HEK293 (cell line): ENCODE measurements around the gene MED13L.
A peak's percentile ranks its signal among the peaks of the same experiment; 100 is the strongest.

Source experiments
- CTCF ChIA-PET: fragments of 350-600 bp; formaldehyde crosslinking; extraction: SDS; loops from one replicate; lab custom pipeline; 2021; ENCODE audit warnings: antibody characterized with exemption; lab: Yijun Ruan, JAX
- POLR2A ChIA-PET: fragments of 300-600 bp; formaldehyde crosslinking; extraction: SDS; loops from one replicate; lab custom pipeline; 2020; ENCODE audit warnings: antibody characterized with exemption, inconsistent platforms; lab: Yijun Ruan, JAX
- H3K27ac ChIP-seq: fragments of 200-500 bp; sonication (Bioruptor generic); 2 replicates; pipeline ENCODE4 v1.5.1; 2014; ENCODE audit warnings: low read depth, low read length, control low read depth, inconsistent platforms; ENCODE audit errors: extremely low read depth
- H3K36me3 ChIP-seq, 2 experiments: fragments of 200-500 bp in 1 of 2; sonication (Bioruptor generic) in 1 of 2; 1 replicate in 1 of 2; 2 replicates in 1 of 2; pipeline ENCODE4 v1.5.1; 2014 to 2017; ENCODE audit warnings: inconsistent platforms in 2 of 2, low read length in 2 of 2; ENCODE audit not compliant: control insufficient read depth in 2 of 2, insufficient read depth in 1 of 2
- H3K4me1 ChIP-seq: fragments of 200-500 bp; sonication (Bioruptor generic); 2 replicates; pipeline ENCODE4 v1.5.1; 2014; ENCODE audit warnings: mild to moderate bottlenecking, low read length, inconsistent platforms; ENCODE audit not compliant: control insufficient read depth, insufficient read depth
- H3K4me3 ChIP-seq: 2 replicates; pipeline ENCODE4 v1.5.1; 2011; ENCODE audit warnings: low read depth, mild to moderate bottlenecking, control low read depth, low read length, moderate library complexity
- H3K9me3 ChIP-seq: fragments of 200-500 bp; sonication (Bioruptor generic); 2 replicates; pipeline ENCODE4 v1.5.1; 2014; ENCODE audit warnings: low read depth, low read length, inconsistent platforms; ENCODE audit not compliant: control insufficient read depth, insufficient read depth
- GLIS2 ChIP-seq: fragments of 450-650 bp; formaldehyde crosslinking; IDR thresholded peaks from 2 replicates; pipeline ENCODE4 v1.5.1; 2016; ENCODE audit warnings: missing biosample characterization, missing genetic modification characterization
- SP7 ChIP-seq: fragments of 450-650 bp; formaldehyde crosslinking; IDR thresholded peaks from 2 replicates; pipeline ENCODE4 v1.5.1; 2016; ENCODE audit warnings: missing biosample characterization, missing genetic modification characterization
- ZBTB17 ChIP-seq: fragments of 450-650 bp; formaldehyde crosslinking; IDR thresholded peaks from 2 replicates; pipeline ENCODE4 v1.5.1; 2016; ENCODE audit warnings: missing biosample characterization, missing genetic modification characterization
- ZBTB48 ChIP-seq: fragments of 450-650 bp; formaldehyde crosslinking; IDR thresholded peaks from 2 replicates; pipeline ENCODE4 v1.5.1; 2016; ENCODE audit warnings: missing biosample characterization, missing genetic modification characterization
- ZNF146 ChIP-seq: fragments of 450-650 bp; formaldehyde crosslinking; IDR thresholded peaks from 2 replicates; pipeline ENCODE4 v1.5.1; 2016; ENCODE audit warnings: missing biosample characterization, missing genetic modification characterization
- ZNF19 ChIP-seq: fragments of 450-650 bp; formaldehyde crosslinking; IDR thresholded peaks from 2 replicates; pipeline ENCODE4; 2016; ENCODE audit warnings: missing biosample characterization, missing genetic modification characterization, low read depth
- ZNF501 ChIP-seq: fragments of 450-650 bp; formaldehyde crosslinking; IDR thresholded peaks from 2 replicates; pipeline ENCODE4 v1.5.1; 2016; ENCODE audit warnings: missing biosample characterization, missing genetic modification characterization
- ZNF514 ChIP-seq: fragments of 450-650 bp; formaldehyde crosslinking; IDR thresholded peaks from 2 replicates; pipeline ENCODE4 v1.5.1; 2016; ENCODE audit warnings: missing biosample characterization, missing genetic modification characterization
- ZNF560 ChIP-seq: fragments of 450-650 bp; formaldehyde crosslinking; IDR thresholded peaks from 2 replicates; pipeline ENCODE4 v1.5.1; 2017; ENCODE audit warnings: missing biosample characterization, missing genetic modification characterization, borderline replicate concordance
- ZNF660 ChIP-seq: fragments of 450-650 bp; IDR thresholded peaks from 2 replicates; pipeline ENCODE4 v1.5.1; 2018; ENCODE audit warnings: missing biosample characterization, mild to moderate bottlenecking, missing genetic modification characterization
- ZNF664 ChIP-seq: fragments of 450-650 bp; formaldehyde crosslinking; IDR thresholded peaks from 2 replicates; pipeline ENCODE4 v1.5.1; 2016; ENCODE audit warnings: missing biosample characterization, missing genetic modification characterization
- TF ChIP-seq, protein P1 (sequence below): fragments of 450-650 bp; formaldehyde crosslinking; IDR thresholded peaks from 2 replicates; pipeline ENCODE4 v1.5.1; 2016; ENCODE audit warnings: missing biosample characterization, missing genetic modification characterization
- TF ChIP-seq, protein P2 (sequence below): fragments of 450-650 bp; formaldehyde crosslinking; IDR thresholded peaks from 2 replicates; pipeline ENCODE4 v1.5.1; 2017; ENCODE audit warnings: missing biosample characterization, missing genetic modification characterization
- TF ChIP-seq, protein P3 (sequence below): fragments of 450-650 bp; formaldehyde crosslinking; IDR thresholded peaks from 2 replicates; pipeline ENCODE4 v1.5.1; 2017; ENCODE audit warnings: missing biosample characterization, mild to moderate bottlenecking, missing genetic modification characterization, moderate library complexity
- TF ChIP-seq, protein P4 (sequence below): fragments of 450-650 bp; formaldehyde crosslinking; IDR thresholded peaks from 2 replicates; pipeline ENCODE4 v1.5.1; 2016; ENCODE audit warnings: missing biosample characterization, missing genetic modification characterization
- TF ChIP-seq, protein P5 (sequence below): fragments of 450-650 bp; formaldehyde crosslinking; IDR thresholded peaks from 2 replicates; pipeline ENCODE4 v1.5.1; 2016; ENCODE audit warnings: missing biosample characterization, missing genetic modification characterization
- TF ChIP-seq, protein P6 (sequence below): fragments of 450-650 bp; formaldehyde crosslinking; IDR thresholded peaks from 2 replicates; pipeline ENCODE4 v1.5.1; 2016; ENCODE audit warnings: missing biosample characterization, missing genetic modification characterization
- TF ChIP-seq, protein P7 (sequence below): fragments of 450-650 bp; formaldehyde crosslinking; IDR thresholded peaks from 2 replicates; pipeline ENCODE4 v1.5.1; 2017; ENCODE audit warnings: missing biosample characterization, missing genetic modification characterization
- TF ChIP-seq, protein P8 (sequence below): fragments of 450-650 bp; formaldehyde crosslinking; IDR thresholded peaks from 2 replicates; pipeline ENCODE4 v1.5.1; 2016; ENCODE audit warnings: missing biosample characterization, missing genetic modification characterization

The MED13L gene

DNA sequence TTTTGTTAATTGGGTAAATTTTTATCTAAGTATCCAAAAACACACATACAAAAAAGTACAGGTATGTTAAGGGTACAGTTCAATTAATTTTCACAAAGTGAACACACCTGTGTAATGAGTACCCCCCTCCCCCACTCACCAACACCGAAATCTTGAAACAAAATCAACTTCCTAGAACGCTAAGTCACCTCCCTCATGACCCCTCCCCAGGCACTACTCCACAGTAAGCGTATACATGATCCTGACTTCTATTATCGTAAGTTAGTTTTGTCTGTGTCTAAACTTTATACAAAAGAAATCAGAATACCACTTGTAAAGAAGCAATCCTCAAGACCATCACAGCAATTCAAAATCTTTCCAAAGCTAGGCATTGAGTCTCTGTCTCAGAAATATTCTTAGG lies 100.5 kb downstream of the MED13L start:
- Histone ChIP-seq H3K9me3 (no peaks in the 10 kb centered on the region), H3K36me3 (no peaks in the 10 kb centered on the region; a peak in 1 of 3 replicates), H3K27ac (no peak overlapping the region), H3K4me1 (peaks cover 3% of the 10 kb centered on the region; the same call in 1 of the 2 replicates), H3K4me3 (no peak overlapping the region)
- CTCF ChIA-PET = interaction anchor here (0.6 to 1.3 kb wide), 2 partner anchors 9 to 1834 kb away, joined by 5 read pairs; no protein-coding TSS in a partner anchor
- POLR2A ChIA-PET = no interaction called here
- peak; percentile 49; the same call in 1 of the 2 replicates for TF ChIP-seq ZNF664
- TF ChIP-seq, protein P1, sequence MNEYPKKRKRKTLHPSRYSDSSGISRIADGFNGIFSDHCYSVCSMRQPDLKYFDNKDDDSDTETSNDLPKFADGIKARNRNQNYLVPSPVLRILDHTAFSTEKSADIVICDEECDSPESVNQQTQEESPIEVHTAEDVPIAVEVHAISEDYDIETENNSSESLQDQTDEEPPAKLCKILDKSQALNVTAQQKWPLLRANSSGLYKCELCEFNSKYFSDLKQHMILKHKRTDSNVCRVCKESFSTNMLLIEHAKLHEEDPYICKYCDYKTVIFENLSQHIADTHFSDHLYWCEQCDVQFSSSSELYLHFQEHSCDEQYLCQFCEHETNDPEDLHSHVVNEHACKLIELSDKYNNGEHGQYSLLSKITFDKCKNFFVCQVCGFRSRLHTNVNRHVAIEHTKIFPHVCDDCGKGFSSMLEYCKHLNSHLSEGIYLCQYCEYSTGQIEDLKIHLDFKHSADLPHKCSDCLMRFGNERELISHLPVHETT (tag by site-specific recombination) = no peak

DNA sequence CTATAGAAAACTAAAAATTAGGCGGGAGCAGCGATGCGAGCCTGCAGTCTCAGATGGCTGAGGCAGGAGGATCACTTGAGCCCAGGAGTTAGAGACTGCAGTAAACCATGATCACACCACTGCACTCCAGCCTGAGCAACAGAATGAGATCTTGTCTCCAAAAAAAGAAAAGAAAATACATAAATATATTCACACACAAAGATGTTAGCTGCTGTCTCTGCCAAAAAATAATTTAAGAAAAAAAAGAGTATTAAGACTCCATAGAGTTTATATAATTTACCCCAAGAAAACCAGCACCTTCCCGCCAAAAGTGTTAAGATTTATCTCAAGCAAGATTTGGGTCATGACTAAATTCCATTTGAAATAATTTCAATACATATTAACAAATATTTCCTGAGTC lies 102.6 kb downstream of the MED13L start:
- ChIA-PET POLR2A (no interaction called here), CTCF (no interaction called here)

More for the DNA sequence above, 102.6 kb downstream of the MED13L start:
- Histone ChIP-seq H3K4me3 (no peak overlapping the region), H3K4me1 (peaks cover 8% of the 10 kb centered on the region; the same call in 1 of the 2 replicates), H3K27ac (no peak overlapping the region), H3K36me3 (no peaks in the 10 kb centered on the region; a peak in 1 of 3 replicates), H3K9me3 (no peaks in the 10 kb centered on the region)
- no peak for TF ChIP-seq GLIS2 (tag by site-specific recombination)
- no peak for TF ChIP-seq ZNF560 (tag by site-specific recombination)
- no peak for TF ChIP-seq ZBTB48 (tag by site-specific recombination)
- no peak; the same call in 1 of the 2 replicates for TF ChIP-seq ZBTB17 (tag by site-specific recombination)
- TF ChIP-seq, protein P2, sequence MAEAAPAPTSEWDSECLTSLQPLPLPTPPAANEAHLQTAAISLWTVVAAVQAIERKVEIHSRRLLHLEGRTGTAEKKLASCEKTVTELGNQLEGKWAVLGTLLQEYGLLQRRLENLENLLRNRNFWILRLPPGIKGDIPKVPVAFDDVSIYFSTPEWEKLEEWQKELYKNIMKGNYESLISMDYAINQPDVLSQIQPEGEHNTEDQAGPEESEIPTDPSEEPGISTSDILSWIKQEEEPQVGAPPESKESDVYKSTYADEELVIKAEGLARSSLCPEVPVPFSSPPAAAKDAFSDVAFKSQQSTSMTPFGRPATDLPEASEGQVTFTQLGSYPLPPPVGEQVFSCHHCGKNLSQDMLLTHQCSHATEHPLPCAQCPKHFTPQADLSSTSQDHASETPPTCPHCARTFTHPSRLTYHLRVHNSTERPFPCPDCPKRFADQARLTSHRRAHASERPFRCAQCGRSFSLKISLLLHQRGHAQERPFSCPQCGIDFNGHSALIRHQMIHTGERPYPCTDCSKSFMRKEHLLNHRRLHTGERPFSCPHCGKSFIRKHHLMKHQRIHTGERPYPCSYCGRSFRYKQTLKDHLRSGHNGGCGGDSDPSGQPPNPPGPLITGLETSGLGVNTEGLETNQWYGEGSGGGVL (tag by site-specific recombination) = no peak
- TF ChIP-seq, protein P3, sequence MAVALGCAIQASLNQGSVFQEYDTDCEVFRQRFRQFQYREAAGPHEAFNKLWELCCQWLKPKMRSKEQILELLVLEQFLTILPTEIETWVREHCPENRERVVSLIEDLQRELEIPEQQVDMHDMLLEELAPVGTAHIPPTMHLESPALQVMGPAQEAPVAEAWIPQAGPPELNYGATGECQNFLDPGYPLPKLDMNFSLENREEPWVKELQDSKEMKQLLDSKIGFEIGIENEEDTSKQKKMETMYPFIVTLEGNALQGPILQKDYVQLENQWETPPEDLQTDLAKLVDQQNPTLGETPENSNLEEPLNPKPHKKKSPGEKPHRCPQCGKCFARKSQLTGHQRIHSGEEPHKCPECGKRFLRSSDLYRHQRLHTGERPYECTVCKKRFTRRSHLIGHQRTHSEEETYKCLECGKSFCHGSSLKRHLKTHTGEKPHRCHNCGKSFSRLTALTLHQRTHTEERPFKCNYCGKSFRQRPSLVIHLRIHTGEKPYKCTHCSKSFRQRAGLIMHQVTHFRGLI (tag by site-specific recombination) = no peak
- TF ChIP-seq ZNF19 (tag by site-specific recombination) = no peak
- TF ChIP-seq, protein P4, sequence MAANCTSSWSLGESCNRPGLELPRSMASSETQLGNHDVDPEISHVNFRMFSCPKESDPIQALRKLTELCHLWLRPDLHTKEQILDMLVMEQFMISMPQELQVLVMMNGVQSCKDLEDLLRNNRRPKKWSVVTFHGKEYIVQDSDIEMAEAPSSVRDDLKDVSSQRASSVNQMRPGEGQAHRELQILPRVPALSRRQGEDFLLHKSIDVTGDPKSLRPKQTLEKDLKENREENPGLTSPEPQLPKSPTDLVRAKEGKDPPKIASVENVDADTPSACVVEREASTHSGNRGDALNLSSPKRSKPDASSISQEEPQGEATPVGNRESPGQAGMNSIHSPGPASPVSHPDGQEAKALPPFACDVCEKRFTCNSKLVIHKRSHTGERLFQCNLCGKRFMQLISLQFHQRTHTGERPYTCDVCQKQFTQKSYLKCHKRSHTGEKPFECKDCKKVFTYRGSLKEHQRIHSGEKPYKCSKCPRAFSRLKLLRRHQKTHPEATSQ (tag by site-specific recombination) = no peak
- no peak for TF ChIP-seq ZNF146 (tag by site-specific recombination)
- TF ChIP-seq, protein P5, sequence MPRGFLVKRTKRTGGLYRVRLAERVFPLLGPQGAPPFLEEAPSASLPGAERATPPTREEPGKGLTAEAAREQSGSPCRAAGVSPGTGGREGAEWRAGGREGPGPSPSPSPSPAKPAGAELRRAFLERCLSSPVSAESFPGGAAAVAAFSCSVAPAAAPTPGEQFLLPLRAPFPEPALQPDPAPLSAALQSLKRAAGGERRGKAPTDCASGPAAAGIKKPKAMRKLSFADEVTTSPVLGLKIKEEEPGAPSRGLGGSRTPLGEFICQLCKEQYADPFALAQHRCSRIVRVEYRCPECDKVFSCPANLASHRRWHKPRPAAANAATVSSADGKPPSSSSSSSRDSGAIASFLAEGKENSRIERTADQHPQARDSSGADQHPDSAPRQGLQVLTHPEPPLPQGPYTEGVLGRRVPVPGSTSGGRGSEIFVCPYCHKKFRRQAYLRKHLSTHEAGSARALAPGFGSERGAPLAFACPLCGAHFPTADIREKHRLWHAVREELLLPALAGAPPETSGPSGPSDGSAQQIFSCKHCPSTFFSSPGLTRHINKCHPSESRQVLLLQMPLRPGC (tag by site-specific recombination) = no peak
- TF ChIP-seq, protein P6, sequence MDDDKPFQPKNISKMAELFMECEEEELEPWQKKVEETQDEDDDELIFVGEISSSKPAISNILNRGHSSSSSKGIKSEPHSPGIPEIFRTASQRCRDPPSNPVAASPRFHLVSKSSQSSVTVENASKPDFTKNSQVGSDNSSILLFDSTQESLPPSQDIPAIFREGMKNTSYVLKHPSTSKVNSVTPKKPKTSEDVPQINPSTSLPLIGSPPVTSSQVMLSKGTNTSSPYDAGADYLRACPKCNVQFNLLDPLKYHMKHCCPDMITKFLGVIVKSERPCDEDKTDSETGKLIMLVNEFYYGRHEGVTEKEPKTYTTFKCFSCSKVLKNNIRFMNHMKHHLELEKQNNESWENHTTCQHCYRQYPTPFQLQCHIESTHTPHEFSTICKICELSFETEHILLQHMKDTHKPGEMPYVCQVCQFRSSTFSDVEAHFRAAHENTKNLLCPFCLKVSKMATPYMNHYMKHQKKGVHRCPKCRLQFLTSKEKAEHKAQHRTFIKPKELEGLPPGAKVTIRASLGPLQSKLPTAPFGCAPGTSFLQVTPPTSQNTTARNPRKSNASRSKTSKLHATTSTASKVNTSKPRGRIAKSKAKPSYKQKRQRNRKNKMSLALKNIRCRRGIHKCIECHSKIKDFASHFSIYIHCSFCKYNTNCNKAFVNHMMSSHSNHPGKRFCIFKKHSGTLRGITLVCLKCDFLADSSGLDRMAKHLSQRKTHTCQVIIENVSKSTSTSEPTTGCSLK (tag by site-specific recombination) = no peak
- no peak for TF ChIP-seq ZNF514 (tag by site-specific recombination)
- TF ChIP-seq ZNF660 (tag by site-specific recombination) = no peak
- no peak for TF ChIP-seq SP7
- TF ChIP-seq, protein P7, sequence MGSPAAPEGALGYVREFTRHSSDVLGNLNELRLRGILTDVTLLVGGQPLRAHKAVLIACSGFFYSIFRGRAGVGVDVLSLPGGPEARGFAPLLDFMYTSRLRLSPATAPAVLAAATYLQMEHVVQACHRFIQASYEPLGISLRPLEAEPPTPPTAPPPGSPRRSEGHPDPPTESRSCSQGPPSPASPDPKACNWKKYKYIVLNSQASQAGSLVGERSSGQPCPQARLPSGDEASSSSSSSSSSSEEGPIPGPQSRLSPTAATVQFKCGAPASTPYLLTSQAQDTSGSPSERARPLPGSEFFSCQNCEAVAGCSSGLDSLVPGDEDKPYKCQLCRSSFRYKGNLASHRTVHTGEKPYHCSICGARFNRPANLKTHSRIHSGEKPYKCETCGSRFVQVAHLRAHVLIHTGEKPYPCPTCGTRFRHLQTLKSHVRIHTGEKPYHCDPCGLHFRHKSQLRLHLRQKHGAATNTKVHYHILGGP (tag by site-specific recombination) = no peak
- TF ChIP-seq, protein P8, sequence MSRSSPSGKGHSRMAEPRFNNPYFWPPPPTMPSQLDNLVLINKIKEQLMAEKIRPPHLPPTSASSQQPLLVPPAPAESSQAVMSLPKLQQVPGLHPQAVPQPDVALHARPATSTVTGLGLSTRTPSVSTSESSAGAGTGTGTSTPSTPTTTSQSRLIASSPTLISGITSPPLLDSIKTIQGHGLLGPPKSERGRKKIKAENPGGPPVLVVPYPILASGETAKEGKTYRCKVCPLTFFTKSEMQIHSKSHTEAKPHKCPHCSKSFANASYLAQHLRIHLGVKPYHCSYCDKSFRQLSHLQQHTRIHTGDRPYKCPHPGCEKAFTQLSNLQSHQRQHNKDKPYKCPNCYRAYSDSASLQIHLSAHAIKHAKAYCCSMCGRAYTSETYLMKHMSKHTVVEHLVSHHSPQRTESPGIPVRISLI (tag by site-specific recombination) = no peak
- no peak for TF ChIP-seq ZNF501 (tag by site-specific recombination)
- TF ChIP-seq, all 188 proteins: peak for 0
